Measurements from ENCODE around the gene EIF4E. TPM values are rescaled to one million over a fixed set of nuclear protein-coding genes. Genes with fewer than 3 reads are reported as not detected.
"Not testable (repeated sequence)": the region's sequence is repeated elsewhere in the genome, so short reads cannot be mapped to it uniquely, and the experiment has no call there.

The EIF4E gene
- total RNA-seq, 2 experiments from 2014 or later: 121 to 124 TPM

- Mint-ChIP-seq H3K27me3 (no peaks in the 10 kb centered on the region), H3K4me3 (no peak overlapping the region), H3K9me3 (no peaks in the 10 kb centered on the region), H3K27ac (peak overlapping the region; percentile 42), H3K4me1 (ENCODE audit: low read depth) (peaks cover 13% of the 10 kb centered on the region), H3K36me3 (no peaks in the 10 kb centered on the region)
- CTCF ChIA-PET: interaction anchor here (0.7 to 1.2 kb wide), 2 partner anchors 64 to 207 kb away, joined by 3 read pairs; partner anchors contain the start of genes EIF4E and TSPAN5
- POLR2A ChIA-PET: no interaction called here
- peak; percentile 27 for DNase-seq
- intact Hi-C loops (cut with micrococcal nuclease): loop anchor here (2.0 to 10.0 kb wide), 4 partner anchors 382 to 990 kb away; no protein-coding TSS in a partner anchor
Observed at GRCh38 chr4:98865059-98865458, 63.9 kb downstream of the EIF4E start.

- Mint-ChIP-seq H3K4me3 (no peak overlapping the region), H3K27ac (peak overlapping the region; percentile 42), H3K36me3 (no peaks in the 10 kb centered on the region), H3K9me3 (no peaks in the 10 kb centered on the region), H3K4me1 (ENCODE audit: low read depth) (peaks cover 13% of the 10 kb centered on the region), H3K27me3 (no peaks in the 10 kb centered on the region)
- POLR2A ChIA-PET: no interaction called here
- DNase-seq: peak; percentile 79
- intact Hi-C loops (cut with micrococcal nuclease): loop anchor here (1.0 to 10.0 kb wide), 9 partner anchors 66 to 990 kb away; no protein-coding TSS in a partner anchor
- CTCF ChIA-PET: interaction anchor here (1.2 kb wide), 1 partner anchor 65 kb away, joined by 3 read pairs; the partner anchor contains the start of gene EIF4E
Observed at GRCh38 chr4:98864560-98864959, 64.4 kb downstream of the EIF4E start.

- Mint-ChIP-seq H3K9me3 (no peaks in the 10 kb centered on the region), H3K4me1 (ENCODE audit: low read depth) (peaks cover 13% of the 10 kb centered on the region), H3K27ac (no peak overlapping the region), H3K36me3 (no peaks in the 10 kb centered on the region), H3K4me3 (no peak overlapping the region), H3K27me3 (no peaks in the 10 kb centered on the region)
- intact Hi-C loops (cut with micrococcal nuclease): loop anchor here (5.0 to 10.0 kb wide), 2 partner anchors 190 to 992 kb away; no protein-coding TSS in a partner anchor
- POLR2A ChIA-PET: no interaction called here
- DNase-seq: no peak
- CTCF ChIA-PET: no interaction called here
Observed at GRCh38 chr4:98862371-98862770, 66.6 kb downstream of the EIF4E start.

DNA sequence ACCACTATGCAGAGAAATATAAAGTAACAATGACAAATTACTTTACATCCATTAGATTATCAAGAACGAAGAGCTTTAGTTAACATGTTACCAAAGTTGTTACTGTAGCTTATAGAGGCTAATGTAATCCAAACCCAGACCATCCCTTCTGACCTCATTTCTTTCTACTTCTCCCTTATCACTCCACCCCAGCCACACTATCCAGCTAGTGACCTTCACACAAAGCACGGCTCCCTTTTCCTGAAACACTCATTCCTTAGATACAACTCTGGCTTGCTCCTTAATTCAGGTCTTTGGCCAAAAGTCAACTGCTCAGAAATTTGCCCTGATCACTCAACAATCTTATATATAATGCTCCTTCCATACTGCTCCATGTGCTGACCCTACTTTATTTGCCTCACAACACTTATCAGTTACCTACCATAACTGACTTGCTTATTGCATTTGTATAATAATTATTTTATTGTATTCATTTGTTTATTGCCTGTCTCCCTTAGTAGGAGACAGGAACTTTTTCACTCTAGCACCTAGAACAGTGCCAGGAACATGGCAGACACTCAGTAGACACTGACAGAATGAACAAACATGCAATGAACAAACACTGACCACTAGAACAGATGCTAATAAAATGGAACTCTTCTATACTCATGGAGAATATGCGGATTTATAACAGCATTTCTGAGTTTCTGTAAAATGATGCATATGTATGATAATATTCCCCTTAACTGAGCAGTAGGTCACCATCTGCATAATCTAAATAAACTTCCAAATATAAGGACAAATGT, 67.6 kb downstream of the EIF4E start:
- H3K4me1 Mint-ChIP-seq (ENCODE audit: low read depth): peaks cover 13% of the 10 kb centered on the region
- CTCF ChIA-PET: no interaction called here
- no peaks in the 10 kb centered on the region for H3K27me3 Mint-ChIP-seq
- no peak overlapping the region for H3K27ac Mint-ChIP-seq
- H3K36me3 Mint-ChIP-seq: no peaks in the 10 kb centered on the region
- no peaks in the 10 kb centered on the region for H3K9me3 Mint-ChIP-seq
- no peak overlapping the region for H3K4me3 Mint-ChIP-seq
- intact Hi-C loops (cut with micrococcal nuclease): loop anchor here (5.0 to 10.0 kb wide), 2 partner anchors 191 to 994 kb away; no protein-coding TSS in a partner anchor
- DNase-seq: no peak
- POLR2A ChIA-PET: no interaction called here

DNA sequence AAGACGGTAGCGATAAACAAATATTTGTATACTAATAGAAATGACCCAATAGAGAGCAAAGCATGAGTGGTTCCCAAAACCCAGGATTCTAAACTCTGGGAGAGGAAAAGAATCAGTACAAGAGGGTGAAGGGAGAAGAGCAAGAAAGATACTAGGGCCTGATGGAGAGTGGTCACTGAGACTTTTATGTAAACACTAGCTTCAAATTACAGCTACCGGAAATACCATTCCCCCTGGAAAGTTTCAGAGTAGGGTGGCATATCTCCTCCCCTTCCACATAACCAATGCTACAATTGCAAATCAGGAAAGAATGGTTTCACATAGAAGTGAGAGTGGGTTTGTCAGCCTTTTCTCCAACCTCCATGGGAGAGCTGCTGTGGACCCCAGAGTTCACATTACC, 77.1 kb downstream of the EIF4E start:
- intact Hi-C loops (cut with micrococcal nuclease): no loop called here
- CTCF ChIA-PET: no interaction called here
- no peaks in the 10 kb centered on the region for H3K4me1 Mint-ChIP-seq (ENCODE audit: low read depth)
- peaks cover 5% of the 10 kb centered on the region for H3K27me3 Mint-ChIP-seq
- DNase-seq: no peak
- no peak overlapping the region for H3K4me3 Mint-ChIP-seq
- POLR2A ChIA-PET: interaction anchor here (0.6 kb wide), 1 partner anchor 51 kb away, joined by 3 read pairs; no protein-coding TSS in a partner anchor
- H3K36me3 Mint-ChIP-seq: no peaks in the 10 kb centered on the region
- no peak overlapping the region for H3K27ac Mint-ChIP-seq
- H3K9me3 Mint-ChIP-seq: peaks cover 6% of the 10 kb centered on the region

DNA sequence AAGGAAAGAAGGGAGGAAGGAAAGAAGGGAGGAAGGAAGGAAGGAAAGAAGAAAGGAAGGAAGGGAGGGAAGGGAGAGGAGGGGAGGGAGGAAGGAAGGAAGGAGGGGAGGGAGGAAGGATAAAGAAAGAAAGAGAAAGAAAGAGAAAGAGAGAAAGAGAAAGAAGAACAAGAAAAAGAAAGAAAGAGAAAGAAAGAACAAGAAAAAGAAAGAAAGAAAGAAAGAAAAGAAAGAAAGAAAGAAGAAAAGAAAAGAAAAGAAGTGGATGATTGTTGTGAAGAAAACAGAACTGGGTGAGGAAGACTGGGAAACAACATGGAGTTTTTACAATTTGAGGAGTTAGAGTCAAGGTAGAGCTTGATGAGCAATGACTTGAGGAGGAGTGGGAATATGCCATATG, 78.0 kb downstream of the EIF4E start:
- no peak overlapping the region for H3K4me3 Mint-ChIP-seq
- peaks cover 12% of the 10 kb centered on the region for H3K9me3 Mint-ChIP-seq
- ChIA-PET POLR2A (no interaction called here), CTCF (no interaction called here)
- DNase-seq: no peak
- intact Hi-C loops (cut with micrococcal nuclease): no loop called here
- H3K36me3 Mint-ChIP-seq: peaks cover 5% of the 10 kb centered on the region
- H3K27me3 Mint-ChIP-seq: peaks cover 5% of the 10 kb centered on the region
- H3K4me1 Mint-ChIP-seq (ENCODE audit: low read depth): no peaks in the 10 kb centered on the region
- no peak overlapping the region for H3K27ac Mint-ChIP-seq

DNA sequence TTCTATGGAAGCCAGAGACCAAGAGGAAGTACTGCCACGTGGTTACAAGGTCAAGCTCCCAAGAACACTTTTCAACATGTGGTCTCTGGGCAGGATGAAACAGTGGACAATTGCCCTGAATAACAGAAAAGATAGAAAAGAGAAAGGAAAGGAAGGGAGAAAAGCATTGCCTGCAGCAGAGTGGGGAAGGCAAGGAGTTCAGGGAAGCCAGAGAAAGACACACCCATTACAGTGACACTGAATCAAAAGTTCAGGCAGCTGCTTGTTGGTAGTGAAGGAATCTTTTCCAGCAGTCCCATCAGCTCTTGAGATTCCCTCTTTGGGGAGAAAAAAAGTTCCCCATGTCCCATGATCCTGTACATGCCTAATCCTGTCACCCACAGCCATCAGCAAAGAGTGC, 80.5 kb downstream of the EIF4E start:
- Mint-ChIP-seq H3K36me3 (peaks cover 10% of the 10 kb centered on the region), H3K9me3 (peaks cover 23% of the 10 kb centered on the region), H3K27me3 (peaks cover 6% of the 10 kb centered on the region), H3K27ac (no peak overlapping the region), H3K4me3 (no peak overlapping the region), H3K4me1 (ENCODE audit: low read depth) (no peaks in the 10 kb centered on the region)
- no peak for DNase-seq
- intact Hi-C loops (cut with micrococcal nuclease): no loop called here
- CTCF ChIA-PET: no interaction called here
- POLR2A ChIA-PET: no interaction called here

- no peaks in the 10 kb centered on the region for H3K4me1 Mint-ChIP-seq (ENCODE audit: low read depth)
- DNase-seq: no peak
- no peak overlapping the region for H3K4me3 Mint-ChIP-seq
- peaks cover 10% of the 10 kb centered on the region for H3K36me3 Mint-ChIP-seq
- H3K9me3 Mint-ChIP-seq: peaks cover 25% of the 10 kb centered on the region
- H3K27me3 Mint-ChIP-seq: peaks cover 4% of the 10 kb centered on the region
- POLR2A ChIA-PET: no interaction called here
- intact Hi-C loops (cut with micrococcal nuclease): no loop called here
- CTCF ChIA-PET: no interaction called here
- no peak overlapping the region for H3K27ac Mint-ChIP-seq
Observed at GRCh38 chr4:98845960-98846359, 83.0 kb downstream of the EIF4E start.

- DNase-seq; H3K4me1 Mint-ChIP-seq (ENCODE audit: low read depth); H3K36me3 Mint-ChIP-seq; POLR2A ChIA-PET; intact Hi-C loops (cut with micrococcal nuclease); H3K27ac Mint-ChIP-seq; H3K4me3 Mint-ChIP-seq; H3K27me3 Mint-ChIP-seq: not testable (repeated sequence)
- H3K9me3 Mint-ChIP-seq: peaks cover 25% of the 10 kb centered on the region
- CTCF ChIA-PET: interaction anchor here (0.6 kb wide), 1 partner anchor 87 kb away, joined by 6 read pairs; no protein-coding TSS in a partner anchor
Observed at GRCh38 chr4:98842917-98843316, 86.0 kb downstream of the EIF4E start.

DNA sequence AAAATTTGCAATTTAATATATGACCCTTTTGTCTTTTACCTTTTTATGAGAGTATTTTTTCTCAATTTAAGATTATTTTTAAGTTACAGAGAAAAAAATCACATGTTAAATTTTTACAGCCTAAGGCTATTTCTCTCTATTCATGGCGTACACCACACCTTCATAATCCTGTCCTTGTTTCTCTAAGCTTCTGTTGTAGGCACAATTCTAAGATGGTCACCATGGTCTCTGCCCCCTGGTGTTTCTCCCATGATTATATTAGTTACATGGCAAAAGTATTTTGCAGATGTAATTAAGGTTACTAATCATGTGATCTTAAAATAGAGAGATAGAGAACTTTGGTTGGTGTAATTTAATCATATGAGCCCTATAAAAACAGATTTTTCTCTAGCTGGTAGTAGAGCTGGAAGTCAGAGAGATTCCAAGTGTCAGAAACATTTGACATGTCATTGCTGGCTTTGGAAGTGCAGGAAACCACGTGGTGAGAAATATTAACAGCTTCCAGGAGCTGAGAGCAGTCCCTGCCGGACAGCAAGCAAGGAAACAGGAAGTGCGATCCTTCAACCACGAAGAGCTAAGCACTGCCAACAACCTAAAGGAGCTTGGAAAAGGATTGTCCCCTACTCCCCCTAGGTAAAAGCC, 89.8 kb downstream of the EIF4E start:
- DNase-seq: no peak
- H3K4me3 Mint-ChIP-seq: no peak overlapping the region
- H3K36me3 Mint-ChIP-seq: no peaks in the 10 kb centered on the region
- H3K4me1 Mint-ChIP-seq (ENCODE audit: low read depth): no peaks in the 10 kb centered on the region
- H3K27me3 Mint-ChIP-seq: no peaks in the 10 kb centered on the region
- intact Hi-C loops (cut with micrococcal nuclease): no loop called here
- ChIA-PET CTCF (interaction anchor here (1.2 kb wide), 1 partner anchor 372 kb away, joined by 3 read pairs; no protein-coding TSS in a partner anchor), POLR2A (no interaction called here)
- no peak overlapping the region for H3K27ac Mint-ChIP-seq
- peaks cover 2% of the 10 kb centered on the region for H3K9me3 Mint-ChIP-seq

DNA sequence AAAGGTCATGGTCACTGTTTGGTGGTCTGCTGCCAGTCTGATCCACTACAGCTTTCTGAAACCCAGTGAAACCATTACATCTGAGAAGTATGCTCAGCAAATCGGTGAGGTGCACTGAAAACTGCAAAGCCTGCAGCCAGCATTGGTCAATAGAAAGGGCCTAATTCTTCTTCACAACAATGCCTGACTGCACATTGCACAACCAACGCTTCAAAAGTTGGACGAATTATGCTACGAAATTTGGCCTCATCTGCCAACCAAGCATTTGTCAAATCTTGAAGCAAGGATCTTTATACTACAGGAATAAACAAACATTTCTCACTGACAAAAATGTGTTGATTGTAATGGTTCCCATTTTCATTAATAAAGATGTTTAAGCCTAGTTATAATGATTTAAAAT, 90.4 kb downstream of the EIF4E start:
- intact Hi-C loops (cut with micrococcal nuclease): no loop called here
- no peak for DNase-seq
- H3K4me1 Mint-ChIP-seq (ENCODE audit: low read depth): peaks cover 2% of the 10 kb centered on the region
- no peaks in the 10 kb centered on the region for H3K36me3 Mint-ChIP-seq
- no peaks in the 10 kb centered on the region for H3K27me3 Mint-ChIP-seq
- H3K27ac Mint-ChIP-seq: no peak overlapping the region
- CTCF ChIA-PET: no interaction called here
- POLR2A ChIA-PET: no interaction called here
- no peak overlapping the region for H3K4me3 Mint-ChIP-seq
- peaks cover 2% of the 10 kb centered on the region for H3K9me3 Mint-ChIP-seq

GRCh38 chr4:98833384-98833783, 95.5 kb downstream of the EIF4E start:
- Mint-ChIP-seq H3K27ac (no peak overlapping the region), H3K4me1 (ENCODE audit: low read depth) (peaks cover 5% of the 10 kb centered on the region), H3K4me3 (no peak overlapping the region), H3K36me3 (no peaks in the 10 kb centered on the region), H3K9me3 (no peaks in the 10 kb centered on the region), H3K27me3 (no peaks in the 10 kb centered on the region)
- ChIA-PET POLR2A (no interaction called here), CTCF (no interaction called here)
- no peak for DNase-seq
- intact Hi-C loops (cut with micrococcal nuclease): no loop called here
